Upper lobe of left lung (tissue), 4 donors: ENCODE data around the gene MAP2.

Experiments
- CTCF ChIP-seq, 6 experiments: fragments of 450-650 bp in 4 of 6; fragments of 200-600 bp in 2 of 6; sonication (generic) in 2 of 6; IDR thresholded peaks; one replicate each; pipeline ENCODE4 v1.5.1; 2016 to 2019; ENCODE audit warnings: antibody characterized with exemption in 6 of 6
- POLR2A ChIP-seq, 4 donors: fragments of 450-650 bp; IDR thresholded peaks; one replicate each; pipeline ENCODE4 v1.5.1; 2016 to 2017; ENCODE audit warnings: antibody characterized with exemption in 4 of 4, mild to moderate bottlenecking in 2 of 4
- POLR2AphosphoS5 ChIP-seq, 2 donors: sonication (generic); formaldehyde crosslinking; IDR thresholded peaks; one replicate each; pipeline ENCODE4 v1.5.1; 2017; ENCODE audit warnings: antibody characterized with exemption in 2 of 2

- no peak for TF ChIP-seq CTCF (IDR thresholded peaks at IDR 0.05)
- TF ChIP-seq POLR2AphosphoS5 (IDR thresholded peaks at IDR 0.05) = no peak
- no peak for TF ChIP-seq POLR2A (IDR thresholded peaks at IDR 0.05)
These were observed 7.9 kb downstream of the MAP2 start for GRCh38 chr2:209431701-209432100.
